HL-60 (cell line): ENCODE data around the gene DENND1A.
"Not testable (repeated sequence)": the region's sequence is repeated elsewhere in the genome, so short reads cannot be mapped to it uniquely, and the experiment has no call there.

Experiments used
- DNase-seq, 2 experiments: peaks; one replicate each; pipeline ENCODE4 v3.0.0-alpha.2; 2010 to 2020; ENCODE audit warnings: low read depth in 1 of 2, low spot score in 1 of 2
- H3K27ac ChIP-seq: fragments of 250-450 bp; sonication (Bioruptor Pico); replicated peaks from 2 replicates; pipeline ENCODE4 v1.5.1; 2020; ENCODE audit warnings: mild to moderate bottlenecking, moderate library complexity
- H3K27me3 ChIP-seq: fragments of 250-450 bp; sonication (Bioruptor Pico); 2 replicates; pipeline ENCODE4 v1.5.1; 2021; ENCODE audit warnings: mild to moderate bottlenecking, moderate library complexity; ENCODE audit not compliant: insufficient read depth, poor library complexity, severe bottlenecking
- H3K4me3 ChIP-seq: replicated peaks from 2 replicates; pipeline ENCODE4 v1.5.1; 2011; ENCODE audit warnings: mild to moderate bottlenecking, control low read depth, low read length; ENCODE audit not compliant: insufficient read depth
- GABPA ChIP-seq: IDR thresholded peaks from 2 replicates; pipeline ENCODE4 v1.6.1; 2012; ENCODE audit warnings: low read depth
- POLR2AphosphoS5 ChIP-seq: IDR thresholded peaks from 2 replicates; pipeline ENCODE4 v1.6.1; 2012; ENCODE audit warnings: low read depth
- SPI1 ChIP-seq: IDR thresholded peaks from 2 replicates; pipeline ENCODE4 v1.6.1; 2012; ENCODE audit warnings: low read depth, mild to moderate bottlenecking, borderline replicate concordance
- TF ChIP-seq, protein P1 (sequence below): IDR thresholded peaks from one replicate; pipeline ENCODE4 v1.5.1; 2011; ENCODE audit warnings: low read length, control low read depth, inconsistent platforms; ENCODE audit not compliant: insufficient read depth
- TF ChIP-seq, protein P2 (sequence below): IDR thresholded peaks from 2 replicates; pipeline ENCODE4 v1.6.1; 2012; ENCODE audit warnings: low read depth; ENCODE audit not compliant: insufficient replicate concordance

DENND1A gene

DNA sequence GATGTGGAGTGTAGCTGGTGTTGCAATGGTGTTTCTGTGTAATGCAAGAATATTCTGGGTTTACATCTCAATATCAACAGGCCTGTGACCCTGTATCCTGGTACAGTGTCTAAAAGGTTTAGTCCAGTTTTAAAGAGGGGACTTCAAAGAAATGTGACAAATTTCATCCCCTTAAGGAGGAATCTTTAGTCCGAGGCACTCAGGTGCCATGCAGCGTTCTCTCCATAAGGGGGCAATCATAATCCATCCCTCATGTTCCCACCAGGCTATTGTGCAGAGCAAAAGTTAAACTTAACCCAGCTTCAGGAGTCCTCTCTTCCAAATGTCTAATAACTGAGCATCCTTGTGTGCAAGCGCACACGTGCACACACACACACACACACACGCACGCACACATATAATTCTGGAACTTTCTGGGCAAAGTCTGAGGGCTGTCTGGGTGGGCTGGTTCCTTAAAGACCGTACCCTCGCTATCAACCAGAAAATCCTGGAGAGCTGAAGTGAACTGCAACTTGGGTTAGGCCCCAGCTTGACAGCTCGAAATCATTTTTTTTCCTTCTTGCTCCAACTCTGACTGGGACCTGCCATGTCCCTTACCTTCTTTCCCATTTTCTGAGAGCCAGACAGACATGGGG, 527.9 kb downstream of the DENND1A start:
- TF ChIP-seq, protein P1, sequence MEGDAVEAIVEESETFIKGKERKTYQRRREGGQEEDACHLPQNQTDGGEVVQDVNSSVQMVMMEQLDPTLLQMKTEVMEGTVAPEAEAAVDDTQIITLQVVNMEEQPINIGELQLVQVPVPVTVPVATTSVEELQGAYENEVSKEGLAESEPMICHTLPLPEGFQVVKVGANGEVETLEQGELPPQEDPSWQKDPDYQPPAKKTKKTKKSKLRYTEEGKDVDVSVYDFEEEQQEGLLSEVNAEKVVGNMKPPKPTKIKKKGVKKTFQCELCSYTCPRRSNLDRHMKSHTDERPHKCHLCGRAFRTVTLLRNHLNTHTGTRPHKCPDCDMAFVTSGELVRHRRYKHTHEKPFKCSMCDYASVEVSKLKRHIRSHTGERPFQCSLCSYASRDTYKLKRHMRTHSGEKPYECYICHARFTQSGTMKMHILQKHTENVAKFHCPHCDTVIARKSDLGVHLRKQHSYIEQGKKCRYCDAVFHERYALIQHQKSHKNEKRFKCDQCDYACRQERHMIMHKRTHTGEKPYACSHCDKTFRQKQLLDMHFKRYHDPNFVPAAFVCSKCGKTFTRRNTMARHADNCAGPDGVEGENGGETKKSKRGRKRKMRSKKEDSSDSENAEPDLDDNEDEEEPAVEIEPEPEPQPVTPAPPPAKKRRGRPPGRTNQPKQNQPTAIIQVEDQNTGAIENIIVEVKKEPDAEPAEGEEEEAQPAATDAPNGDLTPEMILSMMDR, result peak; percentile 56
- TF ChIP-seq, protein P2, sequence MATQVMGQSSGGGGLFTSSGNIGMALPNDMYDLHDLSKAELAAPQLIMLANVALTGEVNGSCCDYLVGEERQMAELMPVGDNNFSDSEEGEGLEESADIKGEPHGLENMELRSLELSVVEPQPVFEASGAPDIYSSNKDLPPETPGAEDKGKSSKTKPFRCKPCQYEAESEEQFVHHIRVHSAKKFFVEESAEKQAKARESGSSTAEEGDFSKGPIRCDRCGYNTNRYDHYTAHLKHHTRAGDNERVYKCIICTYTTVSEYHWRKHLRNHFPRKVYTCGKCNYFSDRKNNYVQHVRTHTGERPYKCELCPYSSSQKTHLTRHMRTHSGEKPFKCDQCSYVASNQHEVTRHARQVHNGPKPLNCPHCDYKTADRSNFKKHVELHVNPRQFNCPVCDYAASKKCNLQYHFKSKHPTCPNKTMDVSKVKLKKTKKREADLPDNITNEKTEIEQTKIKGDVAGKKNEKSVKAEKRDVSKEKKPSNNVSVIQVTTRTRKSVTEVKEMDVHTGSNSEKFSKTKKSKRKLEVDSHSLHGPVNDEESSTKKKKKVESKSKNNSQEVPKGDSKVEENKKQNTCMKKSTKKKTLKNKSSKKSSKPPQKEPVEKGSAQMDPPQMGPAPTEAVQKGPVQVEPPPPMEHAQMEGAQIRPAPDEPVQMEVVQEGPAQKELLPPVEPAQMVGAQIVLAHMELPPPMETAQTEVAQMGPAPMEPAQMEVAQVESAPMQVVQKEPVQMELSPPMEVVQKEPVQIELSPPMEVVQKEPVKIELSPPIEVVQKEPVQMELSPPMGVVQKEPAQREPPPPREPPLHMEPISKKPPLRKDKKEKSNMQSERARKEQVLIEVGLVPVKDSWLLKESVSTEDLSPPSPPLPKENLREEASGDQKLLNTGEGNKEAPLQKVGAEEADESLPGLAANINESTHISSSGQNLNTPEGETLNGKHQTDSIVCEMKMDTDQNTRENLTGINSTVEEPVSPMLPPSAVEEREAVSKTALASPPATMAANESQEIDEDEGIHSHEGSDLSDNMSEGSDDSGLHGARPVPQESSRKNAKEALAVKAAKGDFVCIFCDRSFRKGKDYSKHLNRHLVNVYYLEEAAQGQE, result no peak
- no peak for TF ChIP-seq POLR2AphosphoS5
- peak in 1 of 2 experiments; percentile 31 for DNase-seq
- Histone ChIP-seq H3K27me3 (no peaks in the 10 kb centered on the region), H3K4me3 (no peak overlapping the region), H3K27ac (no peak overlapping the region)

DNA sequence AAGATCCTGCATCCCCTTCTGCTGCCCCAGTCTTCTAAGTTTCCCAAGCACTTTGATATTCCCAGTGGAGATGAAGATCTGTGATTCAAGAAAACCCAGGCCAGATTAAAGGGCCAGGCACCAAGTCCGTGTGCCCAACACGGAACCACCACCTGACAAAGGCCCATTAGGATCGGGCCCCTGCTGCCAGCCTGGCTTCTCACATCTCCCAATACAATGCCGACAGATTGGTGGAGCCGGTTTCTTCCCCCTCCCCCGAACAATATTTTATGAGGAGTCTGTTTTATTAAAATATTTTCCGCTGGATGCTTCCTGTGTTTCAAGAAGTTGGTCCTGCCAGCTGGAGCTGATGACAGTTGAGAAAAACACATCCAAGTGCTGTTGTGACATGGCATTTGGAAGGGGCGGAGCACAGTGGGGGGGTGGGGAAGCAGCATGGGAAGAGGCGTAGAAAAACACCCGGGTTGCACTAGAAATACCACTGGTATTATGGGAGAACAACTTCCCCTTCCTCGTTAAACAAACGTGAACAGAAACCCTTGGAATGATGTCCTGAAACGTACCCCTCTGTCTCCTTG, 528.9 kb downstream of the DENND1A start:
- TF ChIP-seq, protein P1, result no peak
- TF ChIP-seq SPI1 (no peak), GABPA (no peak), POLR2AphosphoS5 (no peak)
- TF ChIP-seq, protein P2, result no peak
- no peak overlapping the region for H3K4me3 ChIP-seq
- H3K27me3 ChIP-seq, result no peaks in the 10 kb centered on the region
- no peak overlapping the region for H3K27ac ChIP-seq
- DNase-seq, result no peak

DNA sequence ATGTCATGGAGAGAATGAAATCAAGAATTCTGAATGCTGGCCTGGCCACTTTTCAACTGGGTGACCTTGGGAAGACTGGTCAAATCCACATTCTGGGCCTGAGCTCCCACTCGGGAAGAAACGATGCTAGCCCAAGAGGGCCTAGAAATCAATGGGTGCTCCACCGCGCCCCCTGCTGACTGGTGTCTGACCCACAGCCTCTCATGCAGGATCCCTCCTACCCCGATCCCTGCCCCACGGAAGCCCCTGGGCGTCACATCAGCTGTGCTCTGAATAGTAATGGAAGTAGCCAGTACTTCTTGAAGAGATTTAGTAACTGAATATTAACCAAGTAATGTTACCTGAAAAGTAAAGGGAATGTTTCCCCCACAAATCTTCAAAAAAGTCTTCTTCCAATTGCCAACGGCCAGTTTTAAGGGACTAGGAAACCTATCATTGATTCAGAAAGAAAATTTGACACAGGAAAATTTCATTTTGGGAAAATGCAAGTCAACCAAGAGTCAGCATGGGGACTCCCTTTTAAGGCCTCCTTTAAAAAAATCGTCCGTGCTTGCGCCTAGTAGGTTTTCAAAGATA, 530.0 kb downstream of the DENND1A start:
- no peak for TF ChIP-seq SPI1
- TF ChIP-seq, protein P1, result peak; percentile 33
- Histone ChIP-seq H3K27me3 (no peaks in the 10 kb centered on the region), H3K27ac (no peak overlapping the region), H3K4me3 (no peak overlapping the region)
- DNase-seq, result peak in 1 of 2 experiments; percentile 15

DNA sequence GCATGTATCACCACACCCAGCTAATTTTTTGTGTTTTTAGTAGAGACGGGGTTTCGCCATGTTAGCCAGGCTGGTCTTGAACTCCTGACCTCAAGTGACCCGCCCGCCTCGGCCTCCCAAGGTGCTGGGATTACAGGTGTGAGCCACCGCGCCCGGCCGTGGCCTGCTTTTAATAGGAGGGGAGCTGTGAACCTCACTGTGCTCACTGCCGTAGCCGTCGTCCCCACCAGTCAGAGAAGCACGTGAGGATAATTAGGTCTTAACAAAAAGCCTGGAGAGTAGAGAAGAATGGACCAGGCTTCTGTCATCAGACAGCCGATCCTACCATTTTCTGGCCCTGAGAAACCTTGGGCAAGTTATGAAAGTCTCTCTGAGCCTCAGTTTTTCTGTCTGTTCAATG, 531.0 kb downstream of the DENND1A start:
- not testable (repeated sequence) for H3K4me3 ChIP-seq, H3K27ac ChIP-seq, DNase-seq, H3K27me3 ChIP-seq
